Measurements from ENCODE around the gene MIPOL1.

Gene MIPOL1

DNA sequence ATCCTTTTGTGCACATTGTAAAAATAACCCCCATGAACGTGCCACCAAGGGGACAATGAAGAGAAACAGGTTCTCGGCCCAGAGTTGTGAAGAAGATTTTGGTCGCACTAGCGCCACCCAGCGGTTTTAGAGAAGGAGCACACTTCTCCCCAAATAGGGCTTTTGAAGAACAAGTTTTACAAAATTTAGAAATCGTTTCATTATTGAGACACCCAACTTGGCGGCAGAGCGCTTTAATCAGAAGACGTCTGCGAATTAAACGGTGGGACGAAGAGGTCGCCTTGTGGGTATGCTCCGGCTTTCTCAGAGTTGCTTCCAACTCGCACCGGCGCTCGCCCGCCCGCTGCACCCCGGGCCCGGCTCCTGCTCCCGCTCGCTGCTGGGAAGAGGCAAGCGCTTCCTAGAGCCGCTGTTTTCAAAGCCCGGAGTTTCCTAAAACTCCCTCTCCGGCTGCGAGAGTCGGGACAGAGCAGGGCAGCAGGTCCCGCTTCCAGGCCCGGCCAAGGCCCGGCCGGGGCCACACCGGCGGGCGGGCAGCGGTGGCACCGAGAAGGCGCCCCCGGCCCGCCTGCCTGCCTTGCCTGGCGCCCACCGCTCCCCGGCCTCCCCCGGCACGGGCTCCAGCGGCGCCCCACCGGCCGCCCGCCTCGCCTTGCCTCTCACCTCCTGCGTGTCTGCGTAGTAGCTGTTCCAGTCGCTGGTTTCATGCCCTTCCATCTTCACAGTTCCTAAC lies 396.7 kb downstream of the MIPOL1 start:
- Mint-ChIP-seq H3K9me3 (ENCODE audit: low read depth) (peaks cover 4% of the 10 kb centered on the region), H3K4me1 (ENCODE audit: low read depth) (peaks cover 34% of the 10 kb centered on the region), H3K36me3 (peaks cover 12% of the 10 kb centered on the region), H3K27me3 (peaks cover 57% of the 10 kb centered on the region), H3K4me3 (peak overlapping the region; percentile 82), H3K27ac (no peak overlapping the region)

DNA sequence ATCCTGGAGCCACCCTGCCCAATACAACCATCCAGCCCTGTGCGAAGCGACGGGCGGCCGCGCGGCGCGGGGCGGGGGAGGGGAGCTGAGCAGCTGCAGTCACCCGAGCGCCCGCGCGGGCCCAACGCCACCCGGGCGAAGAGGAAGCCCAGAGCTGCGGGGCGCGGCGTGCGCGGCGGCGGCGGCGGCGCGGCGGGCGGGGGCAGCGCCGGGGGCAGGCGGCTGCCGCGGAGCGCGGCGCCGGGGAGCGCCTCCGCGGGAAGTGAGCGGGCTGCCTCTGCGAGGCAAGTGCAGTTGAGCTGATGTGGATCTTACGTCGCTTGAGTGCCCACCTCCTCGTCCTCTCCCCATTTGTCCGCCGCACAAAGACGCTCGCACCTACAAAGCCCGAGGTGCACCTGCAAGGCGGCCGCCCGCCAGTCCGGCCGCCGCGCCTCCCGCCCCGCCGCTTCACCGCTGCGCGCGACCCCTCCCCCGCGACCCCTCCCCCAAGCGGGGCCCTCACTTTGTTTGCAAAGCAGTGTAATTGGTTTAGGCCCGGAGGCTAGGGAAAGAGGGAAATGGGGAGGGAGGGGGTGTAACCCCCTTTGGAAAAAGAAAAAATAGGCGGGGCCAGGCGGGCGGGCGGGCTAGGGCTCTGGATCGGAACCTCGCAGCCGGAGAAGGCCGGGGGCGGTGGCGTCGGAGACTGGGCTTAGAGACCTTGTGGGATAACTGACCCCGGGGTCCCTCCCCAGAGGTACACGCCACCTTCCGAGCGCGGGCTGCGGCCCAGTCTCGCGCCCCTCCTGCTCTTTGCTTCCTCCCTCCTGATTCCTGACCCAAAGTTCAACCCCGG lies 397.5 kb downstream of the MIPOL1 start, which contains the start of the genes FOXA1 and TTC6:
Gene FOXA1, minus strand, starts transcription at position 279 of the 838 bp plus-strand sequence. Its CDS starts 277 bp downstream, at position 2.
Gene TTC6, plus strand, starts transcription at position 659 of the 838 bp plus-strand sequence. CDS start 26,436 bp downstream, outside the sequence.
- H3K36me3 Mint-ChIP-seq = peaks cover 11% of the 10 kb centered on the region
- H3K9me3 Mint-ChIP-seq (ENCODE audit: low read depth) = peaks cover 4% of the 10 kb centered on the region
- peak within 1 kb of the TSS; percentile 86 for H3K4me3 Mint-ChIP-seq
- H3K27ac Mint-ChIP-seq = peak within 1 kb of the TSS; percentile 71
- H3K4me1 Mint-ChIP-seq (ENCODE audit: low read depth) = peaks cover 38% of the 10 kb centered on the region
- peaks cover 54% of the 10 kb centered on the region for H3K27me3 Mint-ChIP-seq

DNA sequence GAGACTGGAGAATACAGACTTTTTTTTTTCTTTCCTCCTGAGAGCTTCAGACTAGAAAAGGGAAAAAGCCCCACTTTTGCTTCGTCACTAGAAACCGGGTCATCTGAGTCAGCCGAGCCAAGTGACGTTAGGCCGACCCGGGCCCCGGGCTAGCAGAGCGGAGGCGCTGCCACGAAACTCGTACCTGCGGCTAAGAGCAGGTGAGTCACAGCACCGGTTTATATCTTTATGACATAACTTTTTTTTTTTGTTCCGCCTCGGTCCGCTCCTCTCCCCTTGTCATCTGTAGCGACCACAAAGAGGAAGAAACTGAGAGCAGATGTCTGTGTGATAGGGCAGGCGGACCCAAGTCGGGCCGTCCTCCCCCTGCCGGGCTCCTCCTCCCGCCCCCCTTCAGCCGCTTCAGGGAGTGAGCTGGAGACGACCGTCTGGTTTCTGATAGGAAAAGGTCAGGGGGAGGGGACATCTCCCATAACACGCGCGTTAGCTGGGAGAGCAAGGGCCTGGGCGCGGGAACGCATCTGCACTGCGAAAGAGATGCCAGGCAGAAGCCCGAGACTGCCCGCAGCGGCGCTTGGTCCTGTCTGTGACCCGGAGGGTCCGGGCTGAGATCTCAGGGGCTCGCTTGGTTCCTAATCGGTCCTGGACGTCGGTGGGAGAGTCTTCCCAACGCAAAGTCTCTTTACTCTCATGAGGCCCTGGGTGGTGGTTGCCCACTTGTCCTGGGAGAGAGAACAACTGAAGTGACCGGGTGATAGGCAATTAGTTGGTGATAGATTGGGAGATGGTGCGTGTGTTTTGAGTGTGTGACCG lies 398.3 kb downstream of the MIPOL1 start:
- peaks cover 40% of the 10 kb centered on the region for H3K4me1 Mint-ChIP-seq (ENCODE audit: low read depth)
- peak overlapping the region; percentile 71 for H3K27ac Mint-ChIP-seq
- peaks cover 52% of the 10 kb centered on the region for H3K27me3 Mint-ChIP-seq
- peaks cover 4% of the 10 kb centered on the region for H3K9me3 Mint-ChIP-seq (ENCODE audit: low read depth)
- peaks cover 11% of the 10 kb centered on the region for H3K36me3 Mint-ChIP-seq
- H3K4me3 Mint-ChIP-seq = peak overlapping the region; percentile 86

DNA sequence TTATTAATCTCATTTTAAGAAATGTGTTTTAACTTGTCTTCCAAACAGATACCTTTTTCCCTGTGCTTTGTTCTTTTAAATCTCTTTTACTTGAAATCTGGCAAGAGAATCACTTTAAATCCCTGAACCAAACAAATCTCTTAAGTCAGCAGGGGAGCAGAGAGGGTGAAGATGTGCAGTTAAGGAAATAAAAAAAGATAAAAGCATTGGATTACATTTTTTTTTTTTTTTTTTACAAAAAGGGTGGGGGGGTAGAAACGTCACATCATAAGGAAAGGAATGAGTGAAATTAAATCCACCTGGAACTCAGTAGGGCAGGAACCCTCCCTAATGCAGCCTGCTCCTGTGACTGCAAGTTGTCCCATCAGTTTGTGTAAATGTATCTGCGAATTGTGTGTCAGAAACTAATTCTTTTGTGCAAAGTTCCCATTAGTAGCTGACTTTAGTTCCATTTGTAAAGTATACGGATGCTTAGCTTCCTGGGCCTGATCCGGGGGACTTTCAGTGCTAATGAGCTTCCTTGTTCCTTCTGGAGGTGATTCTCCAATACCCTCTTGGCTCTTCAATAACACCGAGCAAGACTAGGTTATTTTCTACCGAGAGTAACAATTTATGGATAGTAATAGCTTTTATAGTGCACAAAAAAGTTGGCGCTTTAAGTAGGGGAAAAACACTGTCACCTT lies 399.2 kb downstream of the MIPOL1 start:
- Mint-ChIP-seq H3K27ac (no peak overlapping the region), H3K4me3 (peak overlapping the region; percentile 86), H3K4me1 (ENCODE audit: low read depth) (peaks cover 38% of the 10 kb centered on the region), H3K9me3 (ENCODE audit: low read depth) (peaks cover 4% of the 10 kb centered on the region), H3K27me3 (peaks cover 57% of the 10 kb centered on the region), H3K36me3 (peaks cover 8% of the 10 kb centered on the region)

DNA sequence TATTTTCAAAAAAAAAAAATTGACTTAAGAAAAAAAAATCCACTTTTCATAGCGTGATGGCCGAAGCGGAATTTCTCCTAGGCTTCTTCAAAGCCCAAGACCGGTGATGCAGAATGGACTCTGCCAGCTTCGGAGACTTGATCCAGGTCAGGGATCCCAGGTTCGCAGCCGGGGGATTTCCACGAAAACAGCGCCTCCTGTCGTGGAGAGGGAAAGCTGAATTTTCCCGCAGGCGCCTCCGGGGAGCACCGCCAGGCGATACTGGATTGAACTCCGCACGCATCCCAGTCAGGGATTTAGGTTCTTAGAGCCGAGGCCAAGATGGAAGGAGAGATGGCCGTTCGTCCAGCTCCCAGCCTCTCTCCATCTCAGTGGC lies 399.8 kb downstream of the MIPOL1 start:
- peaks cover 55% of the 10 kb centered on the region for H3K27me3 Mint-ChIP-seq
- peaks cover 8% of the 10 kb centered on the region for H3K36me3 Mint-ChIP-seq
- peaks cover 38% of the 10 kb centered on the region for H3K4me1 Mint-ChIP-seq (ENCODE audit: low read depth)
- no peak overlapping the region for H3K4me3 Mint-ChIP-seq
- H3K27ac Mint-ChIP-seq = no peak overlapping the region
- H3K9me3 Mint-ChIP-seq (ENCODE audit: low read depth) = peaks cover 4% of the 10 kb centered on the region

DNA sequence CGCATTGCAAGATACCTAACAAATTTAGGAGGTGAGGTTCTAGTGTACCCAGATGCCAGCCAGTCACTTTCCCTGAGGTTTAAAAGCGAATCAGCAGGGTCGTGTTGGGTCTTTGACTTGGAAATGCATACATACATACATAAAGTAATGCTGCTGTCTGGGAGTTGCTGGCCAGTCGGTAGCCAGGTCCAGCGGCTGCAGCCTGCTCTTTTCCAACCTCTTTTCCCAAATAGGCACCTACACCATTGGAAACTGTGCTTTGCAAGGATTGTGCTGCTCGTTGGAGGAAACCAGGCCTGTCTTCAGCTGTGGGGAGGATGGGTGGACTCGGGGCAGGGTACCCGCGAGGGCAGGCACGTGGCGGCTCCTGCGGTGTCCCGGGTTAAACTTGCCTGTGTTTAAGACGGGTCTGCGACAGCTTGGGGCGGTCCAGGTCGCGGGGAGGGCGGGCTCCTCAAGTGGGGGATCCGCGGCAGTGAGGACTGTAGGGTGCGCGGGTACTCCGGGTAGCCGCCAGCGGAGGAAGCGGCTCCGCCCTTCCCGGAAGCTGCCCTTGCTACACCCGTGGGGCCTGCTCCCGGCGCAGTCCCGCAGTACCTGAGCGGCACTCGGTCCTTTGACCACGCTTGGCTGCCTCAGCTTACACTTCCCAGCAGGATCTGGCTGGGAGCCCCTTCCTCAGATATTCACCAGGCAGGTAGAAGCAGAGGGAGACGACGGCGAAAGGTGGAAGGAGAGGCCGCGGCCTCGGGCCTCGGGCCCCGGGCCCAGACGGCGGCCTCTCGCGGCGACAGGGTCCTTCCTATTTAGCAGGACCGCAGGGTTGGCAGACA lies 400.4 kb downstream of the MIPOL1 start:
- peaks cover 36% of the 10 kb centered on the region for H3K4me1 Mint-ChIP-seq (ENCODE audit: low read depth)
- no peak overlapping the region for H3K27ac Mint-ChIP-seq
- peaks cover 4% of the 10 kb centered on the region for H3K9me3 Mint-ChIP-seq (ENCODE audit: low read depth)
- peak overlapping the region; percentile 49 for H3K4me3 Mint-ChIP-seq
- peaks cover 8% of the 10 kb centered on the region for H3K36me3 Mint-ChIP-seq
- H3K27me3 Mint-ChIP-seq = peaks cover 55% of the 10 kb centered on the region

DNA sequence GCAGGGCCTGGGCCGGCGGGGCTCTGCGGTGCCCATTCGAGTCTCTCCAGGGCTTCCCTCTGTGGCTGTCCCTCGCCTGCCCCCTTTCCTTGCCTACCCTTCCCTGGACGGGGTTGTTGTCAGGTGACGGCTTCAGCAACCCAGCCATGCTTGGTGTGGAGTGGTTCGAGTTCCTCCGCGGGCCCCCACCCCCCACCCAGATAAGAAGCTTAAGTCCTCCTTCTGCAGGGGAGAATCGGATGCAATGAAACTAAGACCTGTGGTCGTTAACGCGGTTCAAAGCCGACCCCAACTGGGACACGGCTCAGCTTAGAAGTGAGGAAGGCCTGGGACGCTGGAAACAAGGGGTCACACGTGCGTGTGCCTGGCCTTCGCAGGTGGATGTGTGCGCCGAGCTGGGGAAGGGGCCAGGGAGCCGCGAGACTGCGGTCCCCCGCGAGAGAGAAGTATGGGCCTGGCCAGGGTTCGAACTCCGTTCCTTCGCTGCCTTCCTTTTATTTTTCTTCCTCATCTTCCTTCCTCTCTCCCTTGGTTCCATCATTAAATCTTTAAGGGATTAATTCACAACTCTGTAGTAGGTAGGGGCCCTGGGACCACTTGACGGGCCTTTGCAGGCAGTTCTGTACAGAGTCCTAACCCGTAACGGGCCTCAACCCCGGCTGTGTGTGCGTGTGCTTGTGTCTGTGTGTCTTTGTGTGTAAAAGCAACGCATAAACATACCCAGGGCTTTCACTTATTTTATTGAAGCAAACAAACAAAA lies 401.2 kb downstream of the MIPOL1 start:
- Mint-ChIP-seq H3K27me3 (peaks cover 54% of the 10 kb centered on the region), H3K36me3 (peaks cover 8% of the 10 kb centered on the region), H3K4me1 (ENCODE audit: low read depth) (peaks cover 35% of the 10 kb centered on the region), H3K9me3 (ENCODE audit: low read depth) (peaks cover 4% of the 10 kb centered on the region), H3K27ac (no peak overlapping the region), H3K4me3 (peak overlapping the region; percentile 51)

DNA sequence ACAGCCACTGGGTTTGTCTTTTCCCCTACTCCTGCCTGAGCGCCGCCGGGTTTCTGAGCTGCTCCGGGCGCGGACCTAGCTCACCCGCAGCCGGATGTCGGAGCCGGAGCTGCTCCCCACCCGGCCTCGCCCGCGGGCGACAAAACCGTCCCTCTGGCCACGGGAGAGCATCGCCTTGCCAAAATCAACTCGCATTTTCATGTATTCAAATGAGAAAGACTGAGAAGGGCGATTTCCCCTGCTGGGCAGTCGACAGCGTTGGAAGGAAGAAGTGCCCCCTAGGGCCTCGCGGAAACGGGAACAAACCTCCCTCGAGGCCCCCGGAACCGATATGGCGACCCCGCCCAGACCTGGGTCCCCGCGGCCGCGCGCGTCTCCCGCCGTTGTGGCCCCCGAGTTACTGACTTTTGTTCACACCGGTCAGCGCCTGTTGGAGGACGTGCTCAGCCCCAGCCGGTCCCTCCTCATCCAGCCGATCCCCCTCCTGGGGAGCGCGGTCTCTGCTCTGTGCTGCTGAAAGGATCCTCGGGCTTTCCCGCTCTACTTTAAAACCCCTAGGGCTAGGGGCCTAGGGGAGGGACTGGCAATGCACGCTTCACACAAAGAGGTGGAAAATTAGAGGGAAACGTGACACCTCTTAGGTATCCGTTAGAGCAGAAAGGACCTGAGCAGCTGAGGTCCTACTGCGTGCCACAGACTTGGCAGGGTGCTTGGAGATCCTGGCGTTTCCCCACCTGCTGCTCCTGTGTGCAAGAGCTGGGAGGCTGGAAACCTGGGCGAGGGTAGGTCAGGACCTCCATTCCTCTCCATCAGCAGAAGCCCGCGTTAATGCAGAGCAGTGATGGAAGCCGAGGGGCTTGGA lies 402.0 kb downstream of the MIPOL1 start:
- peaks cover 31% of the 10 kb centered on the region for H3K4me1 Mint-ChIP-seq (ENCODE audit: low read depth)
- H3K27me3 Mint-ChIP-seq = peaks cover 53% of the 10 kb centered on the region
- H3K27ac Mint-ChIP-seq = no peak overlapping the region
- H3K9me3 Mint-ChIP-seq (ENCODE audit: low read depth) = no peaks in the 10 kb centered on the region
- peaks cover 5% of the 10 kb centered on the region for H3K36me3 Mint-ChIP-seq
- H3K4me3 Mint-ChIP-seq = peak overlapping the region; percentile 51

DNA sequence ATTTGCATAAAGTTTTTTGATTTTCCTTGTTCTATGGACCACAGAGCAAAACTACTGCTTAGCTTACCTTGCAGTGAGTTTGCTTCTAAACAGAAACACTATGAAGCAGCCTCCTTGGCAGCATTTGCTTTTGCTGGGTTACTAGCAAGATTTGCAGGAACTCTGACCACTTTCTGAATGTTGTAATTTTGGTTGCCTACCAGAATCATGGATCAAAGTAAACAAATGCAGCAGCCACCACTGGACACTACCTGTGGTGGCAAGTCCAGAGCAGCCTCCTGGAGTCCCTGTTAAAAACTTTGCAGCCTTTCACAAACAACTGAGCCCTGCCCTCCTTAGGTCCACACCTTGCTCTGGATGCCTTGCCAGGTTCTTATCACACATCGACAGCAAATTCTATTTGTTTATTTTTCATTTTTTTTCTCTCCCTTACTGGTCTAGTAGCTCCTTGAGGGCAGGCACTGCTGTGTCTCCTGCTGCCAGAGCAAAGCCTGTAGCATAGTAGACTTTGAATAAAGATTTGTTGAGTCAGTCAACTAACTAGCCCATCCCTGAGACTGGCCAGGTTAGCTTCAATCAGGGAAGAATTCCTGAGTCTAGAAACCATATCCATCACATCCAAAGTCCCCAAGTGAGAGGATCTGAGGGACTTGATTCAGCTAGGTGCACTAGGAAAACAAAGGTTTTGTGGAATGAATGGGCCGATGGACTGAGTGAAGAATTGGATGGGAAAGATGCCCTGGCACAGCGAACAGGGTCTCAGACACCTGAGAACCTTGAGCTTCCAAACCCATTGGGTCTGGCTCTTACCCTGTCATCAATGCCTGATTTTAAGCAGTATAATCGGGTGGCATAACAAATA lies 403.4 kb downstream of the MIPOL1 start:
- no peak overlapping the region for H3K4me3 Mint-ChIP-seq
- peaks cover 58% of the 10 kb centered on the region for H3K27me3 Mint-ChIP-seq
- H3K36me3 Mint-ChIP-seq = peaks cover 5% of the 10 kb centered on the region
- no peak overlapping the region for H3K27ac Mint-ChIP-seq
- H3K4me1 Mint-ChIP-seq (ENCODE audit: low read depth) = peaks cover 25% of the 10 kb centered on the region
- H3K9me3 Mint-ChIP-seq (ENCODE audit: low read depth) = no peaks in the 10 kb centered on the region

DNA sequence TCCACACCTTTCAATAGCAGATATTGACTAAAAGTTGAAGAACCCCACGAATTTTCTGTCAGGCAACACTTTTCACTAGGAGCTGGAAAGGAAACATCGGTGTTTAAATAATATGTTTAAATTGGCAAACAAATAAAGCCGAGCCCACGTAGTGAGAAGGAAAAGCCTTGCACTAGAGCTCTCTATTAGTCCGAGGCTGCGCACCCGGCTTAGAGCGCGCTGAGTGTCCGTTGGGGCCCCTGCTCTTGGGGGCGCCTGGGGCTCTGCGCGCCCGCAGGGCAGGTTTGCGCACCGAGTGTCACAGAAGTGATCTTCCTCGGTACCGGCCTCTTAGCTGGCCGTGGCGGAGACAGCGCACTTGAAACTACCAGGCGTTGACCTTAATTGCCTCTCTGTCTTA lies 404.1 kb downstream of the MIPOL1 start:
- Mint-ChIP-seq H3K27me3 (peaks cover 57% of the 10 kb centered on the region), H3K36me3 (peaks cover 5% of the 10 kb centered on the region), H3K9me3 (ENCODE audit: low read depth) (no peaks in the 10 kb centered on the region), H3K4me1 (ENCODE audit: low read depth) (peaks cover 18% of the 10 kb centered on the region), H3K4me3 (no peak overlapping the region), H3K27ac (no peak overlapping the region)

Data from activated naive CD8-positive, alpha-beta T cell (primary cell).